DMS153 treated with DMSO at 0.1 percent for 48 hours (cell line): ENCODE data around the gene CCDC43.
A peak's percentile ranks its signal among the peaks of the same experiment; 100 is the strongest.
"Not testable (repeated sequence)": the region's sequence is repeated elsewhere in the genome, so short reads cannot be mapped to it uniquely, and the experiment has no call there.

ENCODE experiments used
- DNase-seq: peaks from one replicate; lab custom pipeline; 2025; ENCODE audit not compliant: unreplicated experiment; lab: John Stamatoyannopoulos, UW

CCDC43 gene

DNA sequence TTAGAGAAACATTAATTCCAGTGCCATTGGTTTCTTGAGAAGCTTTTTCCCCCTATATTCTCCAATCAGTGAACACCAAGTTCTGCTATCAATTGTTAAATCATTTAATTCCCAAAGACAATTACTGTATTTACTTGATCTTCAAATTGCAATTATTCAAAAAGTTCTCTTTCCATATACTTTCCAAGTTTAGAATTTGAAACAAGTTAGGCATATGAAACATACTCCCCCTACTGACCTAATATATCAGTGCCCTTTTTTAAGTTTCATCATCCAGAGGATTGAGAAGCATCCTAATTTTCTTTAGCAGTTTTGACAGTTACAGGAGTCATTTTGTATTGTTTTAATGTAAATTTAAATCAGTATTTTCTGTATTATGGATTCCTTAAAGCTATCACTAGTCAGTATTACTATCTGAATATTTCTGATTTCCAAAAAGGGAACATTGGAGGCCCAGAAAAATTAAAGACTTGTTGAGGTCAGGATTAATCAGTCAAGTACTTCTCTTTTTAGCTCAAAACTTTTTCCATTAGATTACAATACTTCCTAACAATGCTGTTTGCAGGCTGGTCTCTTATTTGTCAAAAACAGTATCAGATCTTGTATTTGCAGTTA is 17.0 kb downstream of the CCDC43 start:
- DNase-seq = no peak

DNA sequence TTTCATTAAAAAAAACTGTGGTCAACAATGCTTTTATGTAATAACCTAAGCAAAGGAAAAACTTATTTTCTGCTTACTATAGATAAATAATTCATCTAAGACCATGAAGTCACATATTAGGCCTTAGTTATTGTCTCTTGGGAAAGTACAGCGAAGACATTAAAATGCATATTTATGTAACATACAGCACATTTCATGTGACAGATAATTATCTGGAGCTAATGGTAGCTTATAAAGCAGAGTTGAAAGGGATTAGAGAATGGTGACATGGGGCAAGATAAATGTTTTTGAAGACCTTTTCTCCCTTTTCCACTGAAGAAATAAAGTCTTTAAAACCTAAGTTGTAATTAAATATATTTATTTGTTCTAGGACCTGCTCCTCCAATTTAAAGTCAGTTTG is 23.6 kb downstream of the CCDC43 start:
- no peak for DNase-seq

DNA sequence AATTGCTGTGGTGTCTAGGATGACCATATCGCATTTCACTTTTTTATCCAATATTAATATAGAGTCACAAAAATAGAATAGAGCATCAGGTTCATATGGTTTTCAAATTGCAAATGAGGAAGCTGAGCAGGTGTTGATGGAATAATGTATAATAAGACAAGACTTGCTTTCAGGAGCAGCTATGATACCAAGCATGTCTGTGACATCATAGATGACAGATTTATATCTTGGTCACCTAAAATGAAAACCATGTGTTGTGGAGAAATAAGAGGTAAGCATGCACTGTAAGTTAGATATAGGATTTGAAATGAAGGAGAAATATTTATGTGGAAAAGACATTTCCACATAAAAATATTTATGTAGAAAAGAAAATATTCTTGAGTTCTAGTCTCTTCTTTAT is 24.7 kb downstream of the CCDC43 start:
- DNase-seq = no peak

- DNase-seq = no peak
Observed at GRCh38 chr17:44663095-44663494, 26.5 kb downstream of the CCDC43 start.

GRCh38 chr17:44661835-44662234 is 27.7 kb downstream of the CCDC43 start:
- DNase-seq = no peak

GRCh38 chr17:44655983-44656710 is 33.4 kb downstream of the CCDC43 start, which contains the start of gene MEIOC:
MEIOC (plus strand) TSS chr17:44656468; CDS start chr17:44656614, 146 bp downstream.
- DNase-seq = peak; percentile 53

DNA sequence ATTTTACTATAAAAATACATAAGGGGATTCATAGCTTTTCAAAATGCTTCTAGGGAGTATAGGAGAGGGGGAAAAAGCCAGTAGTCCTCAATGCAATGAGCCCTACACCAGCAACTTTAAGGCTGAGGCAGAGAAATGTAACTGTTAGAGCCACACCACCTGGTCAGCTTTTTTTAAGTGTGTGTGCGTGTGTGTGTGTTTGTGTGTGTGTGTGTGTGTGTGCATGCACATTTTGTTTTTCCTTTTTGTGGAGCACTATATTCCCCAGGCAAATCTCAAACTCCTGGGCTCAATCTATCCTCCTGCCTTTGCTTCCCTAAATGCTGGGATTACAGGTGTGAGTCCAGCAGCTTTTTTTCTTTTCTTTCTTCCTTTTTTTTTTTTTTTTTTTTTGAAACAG is 35.6 kb downstream of the CCDC43 start:
- DNase-seq = no peak

- DNase-seq = no peak
Observed at GRCh38 chr17:44653384-44653783, 36.2 kb downstream of the CCDC43 start.

GRCh38 chr17:44652727-44653126 is 36.8 kb downstream of the CCDC43 start:
- no peak for DNase-seq

GRCh38 chr17:44651228-44651627 is 38.3 kb downstream of the CCDC43 start:
- DNase-seq = no peak

DNA sequence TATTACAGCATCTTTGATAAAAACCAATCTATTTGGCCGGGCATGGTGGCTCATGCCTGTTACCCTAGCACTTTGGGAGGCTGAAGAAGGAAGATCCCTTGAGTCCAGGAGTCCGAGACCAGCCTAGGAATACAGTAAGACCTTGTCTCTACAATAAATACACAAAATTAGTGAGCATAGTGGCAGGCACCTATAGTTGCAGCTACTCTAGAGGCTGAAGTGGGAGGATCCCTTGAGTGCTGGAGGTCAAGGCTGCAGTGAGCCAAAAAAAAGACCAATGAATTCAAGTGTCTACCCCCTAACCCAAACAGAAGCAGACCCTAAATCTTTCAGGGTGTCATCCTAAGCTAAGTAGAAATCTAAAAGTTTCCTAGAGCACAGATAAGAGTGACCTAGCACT is 40.6 kb downstream of the CCDC43 start:
- DNase-seq = no peak

- no peak for DNase-seq
Observed at GRCh38 chr17:44647736-44648135, 41.8 kb downstream of the CCDC43 start.

DNA sequence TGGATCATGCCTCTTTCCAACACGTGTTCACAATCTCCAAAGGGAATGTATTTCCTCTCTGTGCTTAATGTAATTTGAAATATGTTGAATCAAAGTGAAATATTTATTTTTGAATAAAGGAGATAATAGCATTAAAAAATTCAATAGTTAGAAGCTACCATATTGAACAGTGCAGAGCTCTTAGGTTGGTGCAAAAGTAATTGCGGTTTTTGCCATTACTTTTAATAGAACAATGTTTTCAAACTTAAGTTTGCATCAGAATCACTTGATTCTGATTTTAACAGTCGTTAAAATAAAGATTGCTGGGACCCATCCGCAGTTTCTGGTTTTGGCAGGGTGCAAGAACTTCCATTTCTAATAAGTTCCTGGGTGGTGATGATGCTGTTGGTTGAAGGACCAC is 43.3 kb downstream of the CCDC43 start:
- DNase-seq = no peak

DNA sequence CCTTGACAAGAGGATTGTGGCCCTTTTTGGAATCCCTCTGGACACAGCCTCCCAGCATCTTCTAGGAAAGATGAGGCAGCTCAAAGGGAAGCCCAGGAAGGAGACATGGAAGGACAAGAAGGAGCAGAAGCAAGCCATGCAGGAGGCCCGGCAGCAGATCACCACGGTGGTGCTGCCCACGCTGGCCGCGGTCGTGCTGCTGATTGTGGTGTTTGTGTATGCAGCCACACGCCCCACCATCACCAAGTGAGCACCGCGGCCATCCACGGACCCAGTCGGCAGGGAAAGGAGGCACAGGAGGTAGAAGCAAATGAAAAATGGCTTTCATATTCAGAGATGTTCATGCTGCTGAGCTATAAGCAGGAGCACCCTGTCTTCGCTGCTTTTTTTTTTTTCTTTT is 44.2 kb downstream of the CCDC43 start:
- no peak for DNase-seq

DNA sequence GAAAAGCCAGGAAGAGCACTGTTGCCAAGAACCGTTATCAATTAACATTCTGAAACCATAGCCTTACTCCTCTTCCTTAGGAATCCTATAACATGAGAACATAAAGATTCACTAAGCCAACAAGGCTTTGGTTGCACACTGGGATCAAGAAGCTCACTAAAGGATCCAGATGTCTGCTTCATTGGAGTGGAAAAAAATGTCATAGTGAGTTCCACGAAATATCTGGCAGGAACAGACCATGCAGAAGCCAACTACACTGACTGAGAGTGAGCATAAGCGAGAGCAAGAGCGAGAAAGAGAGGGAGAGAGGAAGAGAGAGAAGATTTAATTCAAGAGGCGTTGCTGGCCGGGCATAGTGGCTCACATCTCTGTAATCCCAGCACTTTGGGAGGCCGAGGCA is 46.7 kb downstream of the CCDC43 start:
- no peak for DNase-seq

- no peak for DNase-seq
Observed at GRCh38 chr17:44637066-44637465, 52.5 kb downstream of the CCDC43 start.

GRCh38 chr17:44636562-44636961 is 53.0 kb downstream of the CCDC43 start:
- DNase-seq = peak; percentile 26

DNA sequence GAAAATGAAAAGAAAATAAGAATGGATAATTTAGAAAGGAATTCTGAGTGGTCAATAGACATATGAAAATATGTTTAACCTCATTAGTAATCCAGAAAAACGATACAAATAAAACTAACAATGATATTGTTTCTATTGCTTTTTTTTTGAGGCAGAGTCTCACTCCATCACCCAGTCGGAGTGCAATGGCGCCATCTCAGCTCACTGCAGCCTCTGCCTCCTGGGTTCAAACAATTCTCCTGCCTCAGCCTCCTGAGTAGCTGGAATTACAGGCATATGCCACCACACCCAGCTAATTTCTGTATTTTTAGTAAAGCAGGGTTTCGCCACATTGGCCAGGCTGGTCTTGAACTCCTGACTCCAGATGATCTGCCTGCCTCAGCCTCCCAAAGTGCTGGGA is 55.2 kb downstream of the CCDC43 start:
- DNase-seq = not testable (repeated sequence)

DNA sequence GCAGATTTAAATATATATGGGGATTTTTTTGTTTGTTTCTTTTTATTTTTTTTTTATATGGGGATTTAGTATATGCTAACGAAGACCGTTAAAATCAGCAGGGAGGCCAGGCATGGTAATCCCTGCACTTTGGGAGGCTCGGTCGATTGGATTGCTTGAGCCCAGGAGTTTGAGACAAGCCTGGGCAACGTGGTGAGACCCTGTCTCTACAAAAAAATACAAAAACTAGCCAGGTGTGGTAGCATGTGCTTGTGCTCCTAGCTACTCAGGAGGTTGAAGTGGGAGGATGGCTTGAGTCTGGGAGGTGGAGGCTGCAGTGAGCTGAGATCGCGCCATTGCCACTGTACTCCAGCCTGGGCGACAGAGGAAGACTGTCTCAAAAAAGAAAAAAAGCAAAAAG is 55.6 kb downstream of the CCDC43 start:
- no peak for DNase-seq

- DNase-seq = no peak
Observed at GRCh38 chr17:44630703-44631102, 58.9 kb downstream of the CCDC43 start.

- DNase-seq = no peak
Observed at GRCh38 chr17:44629314-44629713, 60.3 kb downstream of the CCDC43 start.

DNA sequence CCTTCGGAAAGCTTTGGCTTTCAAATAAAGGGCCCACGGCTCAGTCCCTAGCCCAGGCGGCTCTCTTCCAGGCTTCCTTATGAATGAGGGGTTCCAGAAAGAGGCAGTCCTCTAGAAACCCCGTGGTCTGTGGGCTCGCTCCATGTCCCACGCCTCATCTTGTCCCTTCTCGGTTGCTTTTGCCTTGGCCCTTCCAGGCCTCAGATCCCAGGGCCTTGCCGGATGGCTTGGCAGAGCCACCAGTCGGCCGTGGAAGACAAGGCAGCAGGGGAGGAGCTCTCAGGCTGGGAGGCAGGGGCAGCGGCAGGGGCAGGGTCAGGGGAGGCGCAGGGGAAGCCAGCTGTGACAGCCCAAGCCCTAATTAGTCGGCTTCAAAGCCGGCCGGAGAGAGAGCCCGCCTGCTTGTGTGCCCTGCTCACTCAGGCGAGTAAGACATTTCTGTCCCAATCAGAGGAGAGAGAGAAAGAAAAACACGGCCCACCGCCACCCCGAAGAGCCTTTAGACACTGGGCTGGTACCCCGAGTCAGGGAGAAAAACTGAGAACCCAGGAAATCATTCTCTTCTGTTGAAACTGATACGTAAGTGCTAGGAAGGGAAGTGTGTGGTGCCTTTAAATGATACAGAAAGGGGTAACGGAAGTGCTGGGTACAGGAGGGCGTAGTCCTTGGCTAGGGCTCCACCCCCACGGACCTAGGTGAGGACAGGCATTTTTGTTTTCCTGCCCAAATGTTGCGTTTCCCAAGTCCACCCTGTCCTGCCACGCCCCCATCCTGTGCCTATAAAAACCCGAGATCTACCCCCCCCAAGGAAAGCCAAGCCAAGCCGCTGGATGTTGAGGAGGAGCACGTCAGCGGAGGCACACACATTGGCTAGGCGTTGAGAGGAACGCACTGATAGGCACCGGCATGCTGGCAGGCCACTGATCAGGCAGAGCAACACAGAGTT is 61.1 kb downstream of the CCDC43 start:
- DNase-seq = peak; percentile 5
